Gastrocnemius medialis (tissue), 4 donors: ENCODE results near the gene BCL7A. TPM values are rescaled to one million over a fixed set of nuclear protein-coding genes. Genes with fewer than 3 reads are reported as not detected.

Experiments
- ATAC-seq, 2 donors: fragments of 150-250 bp; one replicate each; pipeline ENCODE4 v1.9.1; 2016
- DNase-seq, 2 donors: peaks; one replicate each; pipeline ENCODE4 v3.0.0-alpha.2; 2019
- H3K27ac ChIP-seq, 4 donors: fragments of 200-600 bp; sonication (generic); 1 replicate in 1 of 4; 2 replicates in 3 of 4; pipeline ENCODE4 v1.5.1; 2016 to 2018; ENCODE audit warnings: mild to moderate bottlenecking in 2 of 4, moderate library complexity in 1 of 4
- H3K27me3 ChIP-seq, 3 donors: fragments of 200-600 bp; sonication (generic) in 2 of 3; 1 replicate in 1 of 3; 2 replicates in 2 of 3; pipeline versions ENCODE4 v1.5.1 to v1.6.0; 2016 to 2019; ENCODE audit warnings: mild to moderate bottlenecking in 1 of 3, moderate library complexity in 1 of 3
- H3K36me3 ChIP-seq, 2 donors: fragments of 200-600 bp; sonication (generic) in 1 of 2; one replicate each; pipeline ENCODE4 v1.5.1; 2017 to 2018
- H3K4me1 ChIP-seq, 2 donors: fragments of 200-600 bp; sonication (generic) in 1 of 2; one replicate each; pipeline ENCODE4 v1.5.1; 2016 to 2017; ENCODE audit warnings: mild to moderate bottlenecking in 2 of 2
- H3K4me3 ChIP-seq, 4 donors: fragments of 200-600 bp; sonication (generic) in 3 of 4; 1 replicate in 1 of 4; 2 replicates in 3 of 4; pipeline ENCODE4 v1.5.1; 2016 to 2019; ENCODE audit warnings: mild to moderate bottlenecking in 2 of 4
- H3K9me3 ChIP-seq, 3 donors: fragments of 200-600 bp; sonication (generic) in 2 of 3; 1 replicate in 1 of 3; 2 replicates in 2 of 3; pipeline ENCODE4 v1.5.1; 2016 to 2019
- CTCF ChIP-seq, 5 experiments: fragments of 450-650 bp in 3 of 5; fragments of 200-600 bp in 2 of 5; sonication (generic) in 2 of 5; IDR thresholded peaks in 4 of 5; conservative IDR thresholded peaks in 1 of 5; 1 replicate in 4 of 5; 2 replicates in 1 of 5; pipeline ENCODE4 v1.5.1; 2016 to 2019; ENCODE audit warnings: antibody characterized with exemption in 5 of 5, mild to moderate bottlenecking in 3 of 5, moderate library complexity in 3 of 5
- POLR2A ChIP-seq, 2 donors: fragments of 450-650 bp; IDR thresholded peaks; one replicate each; pipeline ENCODE4 v1.6.1; 2017; ENCODE audit warnings: antibody characterized with exemption in 2 of 2, mild to moderate bottlenecking in 2 of 2, moderate library complexity in 2 of 2
- in situ Hi-C, 4 donors: fragments of 200-750 bp; cut with MboI; loops; one replicate each; pipeline versions ENCODE4 v1.15.0 to v1.8.0; 2017; ENCODE audit warnings: low sequenced_read_pairs in 4 of 4
- intact Hi-C: fragments of 100-400 bp; cut with DNase I; formaldehyde crosslinking; loops from one replicate; pipeline ENCODE4 v1.15.1; 2023; ENCODE audit warnings: low total_unique reads
- total RNA-seq, 4 donors: library from RNA; depleted of rRNA; stranded (reverse); fragments of >200 nt; gene quantifications; one replicate each; pipeline versions ENCODE4 v1.1.0 to v1.2.3, GENCODE V29; 2016

The BCL7A gene
- total RNA-seq, 4 donors from 2014 or later: 9.8 to 23.5 (median 13.7) TPM

GRCh38 chr12:122029620-122030423 lies 8.1 kb downstream of the BCL7A start:
- Histone ChIP-seq H3K27me3 (no peaks in the 10 kb centered on the region), H3K4me3 (no peak overlapping the region), H3K36me3 (no peaks in the 10 kb centered on the region), H3K4me1 (peaks cover 23 to 53% of the 10 kb centered on the region in 2 donors), H3K9me3 (no peaks in the 10 kb centered on the region), H3K27ac (no peak overlapping the region)
- DNase-seq (no peak), ATAC-seq (no peak)
- intact Hi-C loops: no loop called here
- TF ChIP-seq POLR2A (IDR thresholded peaks at IDR 0.05) (no peak), CTCF (IDR thresholded peaks at IDR 0.05 in 4 of 5, conservative IDR thresholded peaks at IDR 0.05 in 1 of 5) (no peak)
- in situ Hi-C loops: no loop called here

DNA sequence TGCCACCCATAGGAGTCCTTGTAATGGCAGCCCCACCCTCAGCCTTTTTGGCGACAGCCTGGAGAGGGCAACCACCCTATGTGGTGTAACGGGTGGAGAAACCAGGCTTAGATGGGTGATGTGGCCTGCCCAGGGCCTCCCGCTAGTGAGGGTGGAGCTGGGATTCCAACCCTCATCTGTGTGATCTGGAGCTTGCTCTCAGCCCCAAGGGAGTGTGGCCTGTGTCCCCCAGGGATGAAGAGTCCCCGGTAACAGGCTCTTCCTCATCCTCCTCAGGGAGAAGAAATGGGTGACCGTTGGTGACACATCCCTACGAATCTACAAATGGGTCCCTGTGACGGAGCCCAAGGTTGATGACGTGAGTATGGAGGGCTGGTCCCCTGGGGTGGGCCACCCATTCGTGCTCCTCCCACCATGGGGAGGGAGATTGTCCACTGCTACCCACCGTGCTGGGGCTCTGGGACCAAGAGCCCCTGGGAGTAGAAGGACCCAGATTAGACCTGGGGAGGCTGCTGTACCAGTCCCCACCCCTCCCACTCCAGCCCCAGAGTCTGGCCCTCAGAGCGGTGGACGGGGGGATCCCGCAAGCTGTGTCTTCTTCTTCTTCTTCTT lies 8.8 kb downstream of the BCL7A start:
- ATAC-seq (no peak), DNase-seq (no peak)
- no peaks in the 10 kb centered on the region for H3K27me3 ChIP-seq
- in situ Hi-C loops (no loop called here), intact Hi-C loops (no loop called here)
- H3K36me3 ChIP-seq: peaks cover 0 to 4% of the 10 kb centered on the region in 2 donors
- H3K4me3 ChIP-seq: no peak overlapping the region
- no peaks in the 10 kb centered on the region for H3K9me3 ChIP-seq
- H3K4me1 ChIP-seq: peaks cover 23 to 53% of the 10 kb centered on the region in 2 donors
- TF ChIP-seq CTCF (IDR thresholded peaks at IDR 0.05 in 4 of 5, conservative IDR thresholded peaks at IDR 0.05 in 1 of 5) (no peak), POLR2A (IDR thresholded peaks at IDR 0.05) (no peak)
- H3K27ac ChIP-seq: no peak overlapping the region

- TF ChIP-seq CTCF (IDR thresholded peaks at IDR 0.05 in 4 of 5, conservative IDR thresholded peaks at IDR 0.05 in 1 of 5) (peak; percentile 57 to 79 (median 75)), POLR2A (IDR thresholded peaks at IDR 0.05) (no peak)
- intact Hi-C loops (no loop called here), in situ Hi-C loops (no loop called here)
- DNase-seq: no peak
- peaks cover 23 to 46% of the 10 kb centered on the region in 2 donors for H3K4me1 ChIP-seq
- H3K36me3 ChIP-seq: peaks cover 0 to 15% of the 10 kb centered on the region in 2 donors
- H3K27ac ChIP-seq: no peak overlapping the region
- no peak overlapping the region for H3K4me3 ChIP-seq
- ATAC-seq: peak; percentile 34 to 40
- H3K9me3 ChIP-seq: no peaks in the 10 kb centered on the region
- H3K27me3 ChIP-seq: no peaks in the 10 kb centered on the region
Measured at GRCh38 chr12:122031342-122032216, 9.9 kb downstream of the BCL7A start.

DNA sequence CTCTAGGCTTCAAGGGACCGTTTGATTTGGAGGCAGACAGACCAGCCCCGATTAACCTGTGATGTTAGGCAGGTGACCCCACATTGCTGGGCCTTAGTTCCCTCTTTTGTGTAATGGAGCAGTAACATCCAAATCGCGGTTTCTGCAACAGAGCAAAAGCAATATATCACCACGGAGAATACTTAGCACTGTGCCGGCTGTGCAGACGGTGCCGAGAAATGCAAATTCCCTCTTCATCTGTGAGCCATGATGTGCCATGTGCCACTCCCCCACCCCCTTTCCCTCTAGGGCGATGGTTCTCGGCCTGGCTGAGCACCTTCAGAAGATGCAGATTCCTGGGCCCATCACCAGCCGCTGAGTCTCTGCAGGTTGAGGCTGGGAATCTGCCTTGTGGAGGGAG lies 10.9 kb downstream of the BCL7A start:
- Histone ChIP-seq H3K27ac (no peak overlapping the region), H3K4me1 (peaks cover 17 to 37% of the 10 kb centered on the region in 2 donors), H3K27me3 (no peaks in the 10 kb centered on the region), H3K36me3 (peaks cover 0 to 22% of the 10 kb centered on the region in 2 donors), H3K4me3 (no peak overlapping the region), H3K9me3 (no peaks in the 10 kb centered on the region)
- in situ Hi-C loops (no loop called here), intact Hi-C loops (no loop called here)
- no peak for DNase-seq
- no peak for ATAC-seq
- TF ChIP-seq POLR2A (IDR thresholded peaks at IDR 0.05) (no peak), CTCF (IDR thresholded peaks at IDR 0.05 in 4 of 5, conservative IDR thresholded peaks at IDR 0.05 in 1 of 5) (no peak)
